Sigmoid colon (tissue), 7 donors: ENCODE data around the gene POU2AF2. TPM values are rescaled to one million over a fixed set of nuclear protein-coding genes. Genes with fewer than 3 reads are reported as not detected.
A peak's percentile ranks its signal among the peaks of the same experiment; 100 is the strongest.

Source experiments
- DNase-seq: peaks from one replicate; pipeline ENCODE4 v3.0.0-alpha.2; 2019
- H3K27ac ChIP-seq, 4 donors: fragments of 200-600 bp; sonication (generic); one replicate each; pipeline ENCODE4 v1.5.1; 2016 to 2019; ENCODE audit warnings: mild to moderate bottlenecking in 1 of 4
- H3K27me3 ChIP-seq, 3 donors: fragments of 200-600 bp; sonication (generic); one replicate each; pipeline ENCODE4 v1.5.1; 2019; ENCODE audit warnings: mild to moderate bottlenecking in 1 of 3
- H3K36me3 ChIP-seq, 4 donors: fragments of 200-600 bp; sonication (generic); one replicate each; pipeline ENCODE4 v1.5.1; 2016 to 2019
- H3K4me1 ChIP-seq, 4 donors: fragments of 200-600 bp; sonication (generic); one replicate each; pipeline ENCODE4 v1.5.1; 2017 to 2019
- H3K4me3 ChIP-seq, 4 donors: fragments of 200-600 bp; sonication (generic); one replicate each; pipeline ENCODE4 v1.5.1; 2017 to 2019; ENCODE audit warnings: mild to moderate bottlenecking in 2 of 4, moderate library complexity in 1 of 4
- H3K9me3 ChIP-seq, 4 donors: fragments of 200-600 bp in 3 of 4; sonication (generic) in 3 of 4; one replicate each; pipeline versions ENCODE4 v1.5.1 to v1.6.1; 2013 to 2019
- EP300 ChIP-seq, 4 donors: sonication (generic); formaldehyde crosslinking; IDR thresholded peaks; one replicate each; pipeline ENCODE4 v1.6.1; 2017; ENCODE audit warnings: antibody characterized with exemption in 4 of 4
- POLR2A ChIP-seq, 2 donors: fragments of 450-650 bp; IDR thresholded peaks; one replicate each; pipeline ENCODE4 v1.6.1; 2016; ENCODE audit warnings: antibody characterized with exemption in 2 of 2, mild to moderate bottlenecking in 2 of 2, moderate library complexity in 2 of 2
- POLR2AphosphoS5 ChIP-seq, 4 donors: sonication (generic); formaldehyde crosslinking; IDR thresholded peaks; one replicate each; pipeline ENCODE4 v1.6.1; 2017; ENCODE audit warnings: antibody characterized with exemption in 4 of 4
- WGBS, 2 donors: extraction: QIAGEN DNeasy Blood & Tissue Kit; methylation state at CpG; one replicate each; pipeline ENCODE4 v1.1.7; 2013; 5-methylcytosine and 5-hydroxymethylcytosine counted together
- intact Hi-C: fragments of 100-400 bp; cut with DNase I; formaldehyde crosslinking; loops from one replicate; pipeline ENCODE4 v1.15.1; 2023
- polyA plus RNA-seq, 3 donors: library from polyadenylated mRNA; stranded (reverse); fragments of 200-250 nt; gene quantifications; one replicate each; pipeline ENCODE4 v1.2.3, GENCODE V29; 2013
- total RNA-seq, 4 donors: library from RNA; depleted of rRNA; stranded (reverse); fragments of >200 nt; gene quantifications; one replicate each; pipeline ENCODE4 v1.1.0, GENCODE V29; 2016
- TF ChIP-seq, protein P1 (sequence below), 4 experiments: fragments of 450-650 bp in 3 of 4; fragments of 200-600 bp in 1 of 4; IDR thresholded peaks; one replicate each; pipeline ENCODE4 v1.5.1; 2016 to 2019; ENCODE audit warnings: antibody characterized with exemption in 4 of 4, mild to moderate bottlenecking in 3 of 4, moderate library complexity in 2 of 4
- donor health status: healthy with polysubstance abuse.
- donor health status: Bipolar disorder and iron deficiency.
- donor health status: healthy.

POU2AF2 gene
- total and polyA plus RNA-seq, 7 donors = 1.5 to 2.5 (median 2.4) TPM; not detected in 4

DNA sequence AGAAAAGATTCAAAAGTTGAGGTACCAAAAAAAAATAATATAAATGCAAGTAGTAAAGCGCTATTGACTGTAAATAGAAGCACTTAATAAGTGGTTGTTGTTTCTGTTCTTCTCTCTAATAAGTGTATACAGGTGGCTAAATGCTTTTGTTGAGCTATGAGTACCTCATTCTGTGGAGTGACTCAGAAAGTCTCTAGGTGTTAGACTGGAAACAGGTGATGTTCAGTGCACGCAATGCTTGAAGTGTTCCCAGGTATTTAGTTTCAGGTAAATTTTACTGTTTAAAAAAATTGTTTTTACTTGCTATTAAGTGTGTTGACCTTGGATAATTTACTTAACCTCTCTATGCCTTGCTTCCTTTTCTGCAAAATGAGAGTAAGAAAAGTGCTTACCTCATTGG, 77.0 kb downstream of the POU2AF2 start:
- TF ChIP-seq, protein P1, sequence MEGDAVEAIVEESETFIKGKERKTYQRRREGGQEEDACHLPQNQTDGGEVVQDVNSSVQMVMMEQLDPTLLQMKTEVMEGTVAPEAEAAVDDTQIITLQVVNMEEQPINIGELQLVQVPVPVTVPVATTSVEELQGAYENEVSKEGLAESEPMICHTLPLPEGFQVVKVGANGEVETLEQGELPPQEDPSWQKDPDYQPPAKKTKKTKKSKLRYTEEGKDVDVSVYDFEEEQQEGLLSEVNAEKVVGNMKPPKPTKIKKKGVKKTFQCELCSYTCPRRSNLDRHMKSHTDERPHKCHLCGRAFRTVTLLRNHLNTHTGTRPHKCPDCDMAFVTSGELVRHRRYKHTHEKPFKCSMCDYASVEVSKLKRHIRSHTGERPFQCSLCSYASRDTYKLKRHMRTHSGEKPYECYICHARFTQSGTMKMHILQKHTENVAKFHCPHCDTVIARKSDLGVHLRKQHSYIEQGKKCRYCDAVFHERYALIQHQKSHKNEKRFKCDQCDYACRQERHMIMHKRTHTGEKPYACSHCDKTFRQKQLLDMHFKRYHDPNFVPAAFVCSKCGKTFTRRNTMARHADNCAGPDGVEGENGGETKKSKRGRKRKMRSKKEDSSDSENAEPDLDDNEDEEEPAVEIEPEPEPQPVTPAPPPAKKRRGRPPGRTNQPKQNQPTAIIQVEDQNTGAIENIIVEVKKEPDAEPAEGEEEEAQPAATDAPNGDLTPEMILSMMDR (IDR thresholded peaks at IDR 0.05) = no peak
- TF ChIP-seq EP300 (IDR thresholded peaks at IDR 0.05) = no peak
- no peak for TF ChIP-seq POLR2AphosphoS5 (IDR thresholded peaks at IDR 0.05)
- TF ChIP-seq POLR2A (IDR thresholded peaks at IDR 0.05) = no peak
- H3K4me1 ChIP-seq = peaks cover 0 to 26% (median 20%) of the 10 kb centered on the region in 4 donors
- no peak overlapping the region for H3K27ac ChIP-seq
- H3K27me3 ChIP-seq = no peaks in the 10 kb centered on the region
- no peaks in the 10 kb centered on the region for H3K36me3 ChIP-seq
- no peak for DNase-seq
- intact Hi-C loops = no loop called here
- H3K9me3 ChIP-seq = no peaks in the 10 kb centered on the region
- H3K4me3 ChIP-seq = no peak overlapping the region
- WGBS, 2 donors = 96% methylated on average over 2 of the region's 2 CpGs

DNA sequence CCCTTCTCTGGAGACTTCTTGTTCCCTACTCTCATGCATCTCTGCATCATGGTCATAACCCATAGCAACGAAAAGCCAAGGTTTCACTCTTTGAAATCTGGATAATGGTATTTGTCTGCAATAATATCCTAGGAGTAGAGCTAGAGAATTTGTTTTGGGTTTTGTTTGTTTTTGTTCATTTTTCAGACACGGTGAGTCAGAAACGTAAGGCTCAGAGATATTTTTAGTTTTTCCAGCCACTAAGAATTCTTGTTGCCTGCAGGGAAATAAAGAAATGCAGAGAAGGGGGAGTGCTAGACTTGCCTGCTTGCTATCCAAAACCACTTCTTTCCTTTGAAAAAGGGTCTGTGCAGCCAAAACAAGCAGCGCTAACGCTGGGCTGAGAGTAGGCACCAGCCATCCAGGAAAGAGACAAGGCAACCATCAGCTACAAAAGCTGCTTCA, 78.8 kb downstream of the POU2AF2 start:
- intact Hi-C loops = no loop called here
- Histone ChIP-seq H3K9me3 (no peaks in the 10 kb centered on the region), H3K27ac (peak overlapping the region in 3 of 4 donors; percentile 44 to 66 (median 60)), H3K4me3 (no peak overlapping the region), H3K4me1 (peaks cover 0 to 44% (median 37%) of the 10 kb centered on the region in 4 donors), H3K27me3 (no peaks in the 10 kb centered on the region), H3K36me3 (no peaks in the 10 kb centered on the region)
- no peak for DNase-seq
- 71 to 83% methylated on average over 5 of the region's 5 CpGs for WGBS, 2 donors
- TF ChIP-seq POLR2AphosphoS5 (IDR thresholded peaks at IDR 0.05) = no peak
- no peak for TF ChIP-seq EP300 (IDR thresholded peaks at IDR 0.05)

DNA sequence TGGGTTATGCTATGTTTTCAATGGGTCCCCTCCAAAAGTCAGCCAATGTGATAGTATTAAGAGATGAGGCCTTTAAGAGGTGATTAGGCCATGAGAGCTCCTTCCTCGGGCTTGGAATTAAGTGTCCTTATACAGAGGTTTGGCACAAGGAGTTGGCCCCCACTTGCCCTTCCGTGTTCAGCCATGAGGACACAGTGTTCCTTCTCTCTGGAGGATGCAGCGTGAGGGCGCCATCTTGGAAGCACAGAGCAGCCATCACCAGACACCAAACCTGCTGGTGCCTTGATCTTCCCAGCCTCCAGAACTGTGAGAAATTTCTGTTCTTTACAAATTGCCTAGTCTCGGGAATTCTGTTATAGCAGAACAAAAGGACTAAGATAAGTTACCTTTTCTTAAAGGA, 79.7 kb downstream of the POU2AF2 start:
- H3K36me3 ChIP-seq = no peaks in the 10 kb centered on the region
- no peak for DNase-seq
- TF ChIP-seq EP300 (IDR thresholded peaks at IDR 0.05) = no peak
- TF ChIP-seq, protein P1 (IDR thresholded peaks at IDR 0.05) = no peak
- no peak for TF ChIP-seq POLR2AphosphoS5 (IDR thresholded peaks at IDR 0.05)
- TF ChIP-seq POLR2A (IDR thresholded peaks at IDR 0.05) = no peak
- intact Hi-C loops = no loop called here
- H3K4me1 ChIP-seq = peaks cover 0 to 52% (median 45%) of the 10 kb centered on the region in 4 donors
- peak overlapping the region in 1 of 4 donors; percentile 66 for H3K27ac ChIP-seq
- no peak overlapping the region for H3K4me3 ChIP-seq
- WGBS, 2 donors = 94 to 95% methylated on average over 5 of the region's 5 CpGs
- H3K9me3 ChIP-seq = no peaks in the 10 kb centered on the region
- no peaks in the 10 kb centered on the region for H3K27me3 ChIP-seq

GRCh38 chr11:111326824-111327223, 81.3 kb downstream of the POU2AF2 start:
- WGBS, 2 donors = 55 to 89% methylated on average over 4 of the region's 4 CpGs
- peaks cover 0 to 59% (median 53%) of the 10 kb centered on the region in 4 donors for H3K4me1 ChIP-seq
- no peak for DNase-seq
- intact Hi-C loops = no loop called here
- no peak for TF ChIP-seq POLR2AphosphoS5 (IDR thresholded peaks at IDR 0.05)
- TF ChIP-seq, protein P1 (IDR thresholded peaks at IDR 0.05) = no peak
- no peak for TF ChIP-seq EP300 (IDR thresholded peaks at IDR 0.05)
- TF ChIP-seq POLR2A (IDR thresholded peaks at IDR 0.05) = no peak
- H3K27ac ChIP-seq = peak overlapping the region in 1 of 4 donors; percentile 75
- H3K27me3 ChIP-seq = no peaks in the 10 kb centered on the region
- H3K36me3 ChIP-seq = no peaks in the 10 kb centered on the region
- H3K9me3 ChIP-seq = no peaks in the 10 kb centered on the region
- no peak overlapping the region for H3K4me3 ChIP-seq

DNA sequence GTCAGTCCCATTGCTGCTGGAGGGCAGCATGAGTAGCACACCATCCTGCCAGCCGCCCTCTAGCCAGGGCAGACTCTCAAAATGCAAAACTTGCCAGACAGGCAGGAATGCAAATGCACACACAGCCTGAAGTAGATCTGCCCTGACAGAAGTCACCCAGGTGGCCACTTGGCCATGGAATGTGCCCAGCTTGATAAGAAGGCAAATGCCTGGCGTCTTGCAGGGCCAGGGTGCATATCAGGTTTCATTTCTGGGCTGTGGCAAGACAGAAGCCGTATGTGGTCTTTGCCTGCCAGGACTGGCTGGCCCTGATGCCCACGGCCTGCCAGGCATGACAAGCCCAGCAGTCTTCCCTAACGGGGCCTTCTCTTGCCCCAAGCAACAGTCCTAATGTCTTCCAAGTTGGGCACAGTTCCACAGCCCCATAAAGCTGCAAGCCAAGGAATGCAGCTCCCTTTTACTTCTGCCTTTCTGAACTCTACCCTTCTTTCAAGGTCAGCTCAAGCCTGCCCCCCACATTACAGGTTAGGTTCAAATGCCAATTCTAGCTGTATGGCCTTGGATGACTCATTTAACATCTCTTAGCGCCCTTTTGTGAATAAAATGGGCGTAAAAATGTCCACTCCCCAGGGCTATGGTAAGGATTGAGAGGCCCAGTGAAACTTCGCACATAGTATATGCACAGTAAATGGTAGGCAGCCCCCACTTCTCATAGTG, 82.5 kb downstream of the POU2AF2 start:
- H3K27me3 ChIP-seq = no peaks in the 10 kb centered on the region
- H3K9me3 ChIP-seq = no peaks in the 10 kb centered on the region
- DNase-seq = peak; percentile 82
- TF ChIP-seq EP300 (IDR thresholded peaks at IDR 0.05) = no peak
- peak in 2 of 4 donors; percentile 4 to 16 for TF ChIP-seq POLR2AphosphoS5 (IDR thresholded peaks at IDR 0.05)
- WGBS, 2 donors = 75 to 78% methylated on average over 8 of the region's 8 CpGs
- H3K4me1 ChIP-seq = peaks cover 0 to 70% (median 58%) of the 10 kb centered on the region in 4 donors
- H3K36me3 ChIP-seq = no peaks in the 10 kb centered on the region
- H3K27ac ChIP-seq = peak overlapping the region in 3 of 4 donors; percentile 70 to 89 (median 75)
- intact Hi-C loops = no loop called here
- no peak overlapping the region for H3K4me3 ChIP-seq
